Measurements from ENCODE around the gene THSD4. TPM values are rescaled to one million over a fixed set of nuclear protein-coding genes. Genes with fewer than 3 reads are reported as not detected.

The THSD4 gene
- polyA plus RNA-seq, 1 donor = 30.2 TPM

DNA sequence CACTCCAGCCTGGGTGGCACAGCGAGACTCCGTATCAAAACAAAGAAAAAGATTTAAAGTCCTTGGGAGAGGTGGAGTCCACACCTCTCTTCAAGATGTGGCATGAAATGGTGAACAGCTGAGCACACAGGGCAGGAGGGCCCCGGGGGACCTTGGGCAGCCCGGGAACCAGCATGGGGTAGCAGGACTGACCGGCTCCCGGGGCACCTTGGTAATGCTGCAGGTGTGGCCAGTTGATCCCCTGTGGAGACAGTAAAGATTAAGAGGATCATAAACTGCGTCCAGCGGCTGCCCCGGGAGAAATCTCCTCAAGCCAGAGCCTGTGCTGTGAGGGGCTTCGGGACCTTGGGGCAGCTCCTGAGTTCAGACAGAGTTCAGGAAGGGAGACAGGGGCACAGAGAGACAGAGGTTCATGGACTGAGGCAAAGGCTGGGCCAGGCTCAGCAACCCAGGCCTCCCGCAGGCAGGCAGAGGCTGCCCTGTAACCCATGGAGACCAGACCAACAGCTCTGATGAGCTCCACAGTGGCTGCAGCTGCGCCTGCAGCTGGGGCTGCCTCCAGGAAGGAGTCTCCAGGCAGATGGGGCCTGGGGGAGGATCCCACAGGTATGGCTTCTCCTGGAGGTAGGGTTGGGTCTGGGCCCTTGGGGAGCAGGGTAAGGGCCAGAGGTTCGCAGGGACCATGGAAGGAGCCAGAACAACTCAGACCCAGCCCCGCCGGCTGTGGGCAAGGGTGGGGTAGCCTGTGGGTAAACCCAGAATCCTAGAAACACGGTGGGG is 695.2 kb downstream of the THSD4 start, which contains the start of gene NR2E3:
NR2E3 (plus strand) TSS at position 299 of the 780 bp plus-strand sequence; CDS start at position 489, 190 bp downstream.
- no peak for DNase-seq

DNA sequence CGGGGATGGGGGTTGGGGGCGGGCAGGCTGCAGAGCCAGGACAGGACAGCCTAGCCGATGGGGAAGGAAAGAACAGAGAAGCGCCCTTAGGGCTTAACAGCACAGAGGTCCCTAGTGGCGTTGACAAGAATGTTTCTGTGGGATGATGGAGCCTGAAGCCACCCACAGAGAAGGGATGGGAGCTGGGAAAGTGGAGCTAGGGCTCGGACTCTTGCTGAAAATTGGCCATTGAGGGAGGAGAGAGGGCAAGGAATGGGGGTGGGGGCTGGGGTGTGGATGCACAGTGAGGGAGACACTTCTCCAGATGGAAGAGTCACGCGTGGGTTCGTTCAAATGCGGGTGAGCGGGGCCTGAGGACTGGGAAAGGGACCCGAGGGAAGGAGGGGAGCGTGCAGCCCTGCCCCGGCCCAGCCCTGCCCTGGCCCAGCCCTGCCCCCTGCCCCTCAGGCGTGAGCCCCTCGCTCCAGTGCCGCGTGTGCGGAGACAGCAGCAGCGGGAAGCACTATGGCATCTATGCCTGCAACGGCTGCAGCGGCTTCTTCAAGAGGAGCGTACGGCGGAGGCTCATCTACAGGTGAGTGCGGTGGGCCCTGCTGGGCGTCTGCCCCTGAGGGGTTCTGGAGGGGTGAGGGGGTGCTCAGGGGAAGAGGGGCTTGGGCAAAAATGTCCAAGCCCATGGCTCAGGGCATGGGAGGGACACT is 695.9 kb downstream of the THSD4 start:
- DNase-seq = no peak

DNA sequence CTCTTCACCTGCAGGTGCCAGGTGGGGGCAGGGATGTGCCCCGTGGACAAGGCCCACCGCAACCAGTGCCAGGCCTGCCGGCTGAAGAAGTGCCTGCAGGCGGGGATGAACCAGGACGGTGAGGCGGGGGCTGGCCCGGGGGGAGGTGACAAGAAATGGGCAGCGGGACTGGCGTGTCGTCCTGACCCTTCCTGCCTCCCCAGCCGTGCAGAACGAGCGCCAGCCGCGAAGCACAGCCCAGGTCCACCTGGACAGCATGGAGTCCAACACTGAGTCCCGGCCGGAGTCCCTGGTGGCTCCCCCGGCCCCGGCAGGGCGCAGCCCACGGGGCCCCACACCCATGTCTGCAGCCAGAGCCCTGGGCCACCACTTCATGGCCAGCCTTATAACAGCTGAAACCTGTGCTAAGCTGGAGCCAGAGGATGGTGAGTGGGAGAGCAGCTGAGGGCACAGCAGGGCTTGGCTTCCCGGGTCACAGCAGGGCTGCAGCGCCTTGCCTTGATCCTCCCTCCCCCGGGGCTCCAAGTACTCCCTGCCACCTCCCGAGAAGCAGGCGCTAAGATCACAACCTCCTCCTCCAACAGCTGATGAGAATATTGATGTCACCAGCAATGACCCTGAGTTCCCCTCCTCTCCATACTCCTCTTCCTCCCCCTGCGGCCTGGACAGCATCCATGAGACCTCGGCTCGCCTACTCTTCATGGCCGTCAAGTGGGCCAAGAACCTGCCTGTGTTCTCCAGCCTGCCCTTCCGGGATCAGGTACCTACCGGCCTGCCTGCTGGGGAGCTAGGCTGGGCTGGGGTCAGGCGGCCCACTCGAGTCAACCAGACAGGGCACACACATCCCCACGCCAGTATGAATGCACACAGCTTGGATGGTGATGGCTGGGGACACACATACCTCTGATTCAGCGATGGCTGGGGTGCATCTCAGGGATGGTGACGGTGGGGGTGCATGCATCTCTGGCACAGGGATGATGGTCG is 696.8 kb downstream of the THSD4 start:
- DNase-seq = no peak

DNA sequence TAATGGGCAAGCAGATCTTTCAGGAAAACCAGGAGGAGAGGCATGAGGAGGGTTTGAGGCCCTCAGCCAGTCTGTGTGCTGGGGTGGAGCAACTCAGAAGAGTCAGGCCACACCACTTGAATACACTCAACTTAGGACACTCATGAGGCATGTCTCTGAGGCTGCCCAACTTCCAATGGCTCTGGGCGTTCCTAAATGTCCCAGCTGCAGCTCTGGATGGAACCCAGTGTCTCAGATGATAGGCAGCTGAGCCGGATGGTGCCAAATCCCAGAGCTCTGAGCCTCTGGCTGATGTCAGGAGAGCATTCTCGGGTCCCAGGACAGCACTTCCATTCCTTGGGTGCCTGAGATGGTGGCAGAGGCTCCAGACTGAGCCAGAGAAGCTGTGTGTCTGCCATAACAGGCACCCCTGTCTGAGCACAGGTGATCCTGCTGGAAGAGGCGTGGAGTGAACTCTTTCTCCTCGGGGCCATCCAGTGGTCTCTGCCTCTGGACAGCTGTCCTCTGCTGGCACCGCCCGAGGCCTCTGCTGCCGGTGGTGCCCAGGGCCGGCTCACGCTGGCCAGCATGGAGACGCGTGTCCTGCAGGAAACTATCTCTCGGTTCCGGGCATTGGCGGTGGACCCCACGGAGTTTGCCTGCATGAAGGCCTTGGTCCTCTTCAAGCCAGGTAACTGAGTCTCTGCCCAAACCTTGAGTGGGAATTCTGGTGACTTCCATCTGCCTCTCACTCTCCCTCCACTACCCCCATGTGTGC is 697.9 kb downstream of the THSD4 start:
- no peak for DNase-seq

DNA sequence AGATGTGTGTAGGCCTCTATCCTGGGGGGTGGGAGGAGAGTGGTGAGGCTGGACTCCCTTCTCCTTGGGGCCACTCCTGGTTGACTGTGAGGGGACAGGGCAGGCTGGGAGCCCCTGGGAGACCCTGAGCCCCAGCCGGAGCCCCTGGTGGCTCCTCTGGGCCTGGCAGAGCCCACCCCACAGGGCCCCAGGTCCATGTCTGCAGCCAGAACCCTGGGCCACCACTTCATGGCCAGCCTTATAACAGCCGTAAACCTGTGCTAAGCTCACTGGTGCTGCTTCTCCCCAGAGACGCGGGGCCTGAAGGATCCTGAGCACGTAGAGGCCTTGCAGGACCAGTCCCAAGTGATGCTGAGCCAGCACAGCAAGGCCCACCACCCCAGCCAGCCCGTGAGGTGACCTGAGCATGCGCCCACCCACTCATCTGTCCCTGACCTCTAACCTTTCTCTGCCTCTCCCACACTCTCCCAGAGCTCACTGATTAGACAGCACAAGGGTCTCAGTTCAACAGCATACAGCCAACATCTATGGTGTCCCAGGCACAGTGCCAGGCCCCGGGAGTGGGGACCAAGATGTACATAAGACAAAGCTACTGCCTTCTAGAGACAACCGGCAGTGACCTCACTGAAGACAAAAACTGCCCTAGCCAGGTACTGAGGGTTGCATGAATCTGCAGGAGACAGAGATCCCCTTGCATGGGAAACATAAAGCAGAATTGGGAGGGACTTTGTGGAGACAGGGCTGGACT is 698.6 kb downstream of the THSD4 start:
- DNase-seq = no peak

DNA sequence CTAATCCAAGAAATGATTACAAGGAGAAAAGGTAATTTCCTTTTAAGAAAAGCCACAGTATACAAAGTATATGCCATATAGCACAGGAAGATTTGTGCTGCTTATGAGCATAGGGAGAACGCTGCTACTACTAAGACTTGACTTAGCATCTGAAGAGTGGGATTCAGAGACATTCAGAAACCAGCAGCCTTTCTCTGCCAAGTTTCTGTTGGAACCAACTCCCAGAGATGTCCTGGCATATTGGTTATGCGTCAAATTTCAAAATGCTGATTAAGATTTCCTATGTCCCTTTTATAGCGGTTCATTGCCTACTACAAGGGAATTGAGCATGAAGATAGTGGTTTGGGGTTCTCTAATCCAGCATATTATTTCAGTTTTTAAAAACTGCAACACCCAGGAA is 700.0 kb downstream of the THSD4 start:
- no peak for DNase-seq

DNA sequence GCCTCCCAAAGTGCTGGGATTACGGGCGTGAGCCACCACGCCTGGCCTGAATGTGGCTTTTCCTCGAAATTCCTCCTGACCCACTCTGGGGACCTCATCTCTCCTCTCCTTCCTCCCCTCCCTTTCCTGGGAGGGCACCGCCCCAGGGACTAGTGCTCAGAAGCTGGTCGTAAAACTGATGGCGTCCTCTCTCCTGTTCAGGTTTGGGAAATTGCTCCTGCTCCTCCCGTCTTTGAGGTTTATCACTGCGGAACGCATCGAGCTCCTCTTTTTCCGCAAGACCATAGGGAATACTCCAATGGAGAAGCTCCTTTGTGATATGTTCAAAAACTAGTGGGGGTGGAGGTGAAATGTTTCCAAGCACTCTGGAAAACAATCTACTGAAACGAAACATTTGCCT is 702.1 kb downstream of the THSD4 start:
- DNase-seq = no peak

DNA sequence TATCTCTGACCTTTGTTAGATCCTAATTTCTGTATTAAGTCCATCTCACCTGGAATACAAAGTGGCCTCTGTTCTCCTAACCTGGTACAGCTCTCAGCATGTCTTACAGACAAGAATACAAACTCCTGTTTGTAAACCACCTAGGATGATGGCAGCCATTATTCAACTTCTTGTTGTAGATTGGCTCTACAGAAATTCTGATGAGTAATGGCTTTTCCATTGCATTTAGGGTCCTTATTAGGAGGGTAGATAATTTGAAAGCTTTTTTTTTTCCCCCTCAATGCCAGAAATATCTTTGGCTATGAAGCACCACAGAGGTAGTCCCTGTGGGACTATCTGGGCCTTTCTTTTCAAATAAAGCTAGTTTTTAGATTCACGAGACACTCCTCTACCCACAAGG is 704.9 kb downstream of the THSD4 start:
- no peak for DNase-seq

DNA sequence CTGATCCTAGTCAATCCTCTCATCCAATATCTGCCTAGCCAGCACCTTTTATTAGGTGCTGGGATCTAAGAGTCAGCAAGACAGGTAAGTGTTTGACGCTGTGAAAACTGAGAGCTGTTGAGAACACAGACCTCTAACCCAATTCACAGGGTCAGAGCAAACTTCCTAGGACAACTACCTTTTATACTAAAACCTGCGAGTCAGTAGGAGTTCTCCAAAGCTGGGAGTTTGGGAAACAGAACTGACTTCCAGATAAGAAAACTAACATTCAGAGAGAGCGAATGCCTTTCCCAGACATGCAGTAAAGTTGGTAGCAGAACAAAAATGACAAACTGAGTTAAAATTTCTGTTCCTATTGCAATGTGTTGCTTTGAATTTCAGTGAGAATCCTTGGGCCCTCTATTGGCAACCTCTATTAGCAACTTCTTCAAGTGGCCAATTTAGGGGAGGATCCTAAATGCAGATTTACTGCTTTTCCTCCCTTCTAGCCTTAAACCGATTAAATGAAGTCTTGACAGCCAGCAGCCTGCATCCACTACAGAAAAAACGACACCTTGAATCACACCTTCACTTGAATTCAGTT is 706.4 kb downstream of the THSD4 start:
- DNase-seq = no peak

DNA sequence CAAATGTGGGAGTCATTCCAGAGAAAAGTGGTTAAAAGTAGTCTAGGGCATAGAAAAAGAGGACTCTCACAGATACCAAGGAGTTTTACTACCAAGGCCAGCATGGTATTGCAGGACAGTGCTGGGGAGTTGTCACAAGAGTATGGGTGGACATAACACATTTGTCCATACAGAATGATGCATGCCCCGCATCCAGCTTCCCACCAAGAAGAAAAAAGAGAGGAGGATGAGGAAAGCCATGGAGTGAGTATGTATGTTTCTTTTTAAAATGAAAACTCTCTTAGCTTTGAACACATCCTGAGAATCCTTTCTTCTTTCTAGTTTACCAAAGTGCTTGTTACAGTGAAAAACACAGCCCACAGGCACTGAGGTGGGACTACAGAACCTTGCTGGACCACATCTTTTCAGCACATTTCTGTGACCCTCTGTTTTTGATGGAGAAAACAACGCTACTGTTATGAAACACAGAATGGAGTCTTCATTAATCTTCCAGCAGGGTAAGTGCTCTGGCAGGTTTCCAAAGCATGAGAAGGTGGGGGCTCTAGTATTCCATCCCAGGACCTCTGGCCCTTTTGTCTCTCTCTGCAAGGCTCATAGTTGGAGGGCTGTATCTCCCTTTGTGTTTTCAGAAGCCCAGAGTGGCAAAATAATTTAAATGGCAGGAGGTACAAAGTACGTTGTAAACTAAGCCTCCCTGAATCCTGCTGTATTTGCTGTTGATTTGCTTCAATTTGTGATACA is 707.8 kb downstream of the THSD4 start:
- DNase-seq = no peak

DNA sequence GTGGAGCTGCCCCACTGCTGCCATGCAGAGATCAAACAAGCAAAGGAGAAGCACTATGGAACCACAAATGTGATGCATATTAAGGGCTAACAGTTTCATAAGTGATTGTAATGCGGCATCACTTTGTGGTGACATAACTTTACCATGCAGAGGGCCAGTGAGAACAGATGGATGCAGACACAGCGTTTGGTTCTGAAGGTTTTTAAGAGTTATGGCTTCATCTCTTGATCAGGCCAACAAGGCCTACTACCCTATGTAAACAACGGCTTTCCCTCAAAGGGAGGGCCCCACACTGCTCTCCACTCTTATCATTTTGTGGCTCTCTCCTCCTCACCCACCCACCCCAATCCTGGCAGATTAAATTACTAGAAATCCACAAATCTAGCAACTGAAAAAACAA is 708.5 kb downstream of the THSD4 start:
- DNase-seq = no peak

DNA sequence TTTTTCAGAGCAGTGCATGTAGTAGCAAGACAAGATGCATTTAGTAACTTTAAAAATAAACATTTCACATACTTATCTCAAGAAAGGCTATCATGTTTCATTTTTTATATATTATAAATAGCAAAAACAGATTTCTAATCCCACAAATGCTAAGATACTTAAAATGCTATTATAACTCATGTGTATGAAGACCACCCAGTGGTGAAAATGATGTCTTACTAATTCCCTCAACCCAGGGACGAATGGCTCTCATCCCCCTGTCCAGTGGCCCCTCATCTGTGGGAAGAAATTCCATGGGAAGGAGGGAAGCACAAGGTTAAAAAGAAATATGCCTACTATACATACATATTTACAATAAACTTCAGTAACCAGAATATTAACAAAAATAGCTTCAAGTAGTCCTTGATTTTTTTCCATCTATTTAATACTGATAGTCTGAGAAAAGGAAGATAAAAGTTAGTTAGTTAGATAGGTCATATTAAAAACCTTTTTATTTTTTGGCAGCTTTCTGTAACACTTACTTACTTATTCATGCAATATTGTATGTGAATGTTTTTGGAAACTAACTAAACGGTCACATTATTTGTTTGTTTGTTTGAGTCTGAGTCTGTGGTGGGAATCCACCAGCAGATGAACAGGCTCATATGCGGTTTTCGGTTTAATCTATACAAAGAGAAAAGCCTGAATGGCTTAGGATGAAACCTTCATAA is 709.9 kb downstream of the THSD4 start:
- DNase-seq = no peak

DNA sequence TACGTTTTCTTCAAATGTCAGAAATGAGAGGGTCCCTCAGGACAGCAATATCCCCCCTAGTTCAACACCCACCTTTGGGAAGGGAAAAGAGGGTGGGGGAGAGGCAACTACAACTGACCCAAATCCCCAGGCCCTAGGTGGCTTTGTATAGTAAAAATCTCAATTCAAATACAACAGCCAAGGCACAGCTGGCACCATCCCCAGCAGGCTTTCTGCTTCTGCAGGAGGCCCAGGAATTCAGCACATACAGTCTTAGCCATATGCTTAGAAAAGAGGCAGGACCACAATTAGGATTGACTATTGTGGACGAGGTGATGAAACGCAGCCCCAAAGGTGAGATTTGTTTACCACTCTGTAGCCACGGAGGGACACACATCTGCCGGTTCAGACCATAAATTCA is 710.9 kb downstream of the THSD4 start:
- DNase-seq = no peak

DNA sequence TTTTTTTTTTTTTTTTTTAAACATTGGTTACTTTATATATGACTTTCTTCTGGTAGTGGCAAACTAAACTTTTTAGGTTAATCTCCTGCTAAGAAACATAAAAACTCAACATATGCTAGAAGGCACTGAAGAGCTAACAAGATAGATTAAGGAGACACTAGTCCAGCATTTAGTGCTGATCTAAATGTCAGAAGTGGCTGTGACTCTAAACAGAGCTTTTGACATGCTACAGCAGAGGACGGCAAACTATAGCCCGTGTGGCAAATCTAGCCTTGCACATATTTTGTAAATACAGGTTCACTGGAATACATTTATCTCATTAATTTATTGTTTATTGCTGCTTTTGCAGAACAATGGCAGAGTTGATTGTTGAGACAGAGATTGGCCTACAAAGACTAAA is 715.7 kb downstream of the THSD4 start:
- no peak for DNase-seq

Other genes with a start within 250 kb of the THSD4 start
- gene THAP10, start 223.0 kb upstream of the THSD4 start, polyA plus RNA-seq (ENCODE audit: insufficient read length) = 8.1 TPM
- gene LRRC49, start 222.6 kb upstream of the THSD4 start, polyA plus RNA-seq (ENCODE audit: insufficient read length) = 20.9 TPM

Measured in left kidney (tissue), 2 donors.